Lung (tissue), 12 donors: ENCODE data around the gene NDUFS2. TPM values are rescaled to one million over a fixed set of nuclear protein-coding genes. Genes with fewer than 3 reads are reported as not detected.

Source experiments
- ATAC-seq: fragments of 200-7000 bp; cut with Tn5 transposase; one replicate; pipeline ENCODE4 v1.9.1; 2020; ENCODE audit warnings: moderate number of reproducible peaks; ENCODE audit not compliant: insufficient read depth, low FRiP score
- DNase-seq, 3 donors: peaks; one replicate each; pipeline ENCODE4 v3.0.0-alpha.2; 2013 to 2017
- H3K27ac ChIP-seq, 2 donors: one replicate each; pipeline ENCODE4 v1.5.1; 2013; ENCODE audit warnings: mild to moderate bottlenecking in 2 of 2, moderate library complexity in 2 of 2, control low read depth in 1 of 2, inconsistent platforms in 1 of 2, low read depth in 1 of 2, low read length in 1 of 2
- H3K27me3 ChIP-seq, 3 donors: one replicate each; pipeline ENCODE4 v1.5.1; 2013; ENCODE audit warnings: low read length in 2 of 3; ENCODE audit not compliant: control insufficient read depth in 3 of 3, insufficient read depth in 3 of 3
- H3K36me3 ChIP-seq, 4 donors: one replicate each; pipeline ENCODE4 v1.5.1; 2013; ENCODE audit warnings: low read length in 4 of 4, mild to moderate bottlenecking in 1 of 4, moderate library complexity in 1 of 4; ENCODE audit not compliant: control insufficient read depth in 4 of 4, insufficient read depth in 4 of 4
- H3K4me1 ChIP-seq, 5 donors: one replicate each; pipeline ENCODE4 v1.5.1; 2013; ENCODE audit warnings: low read length in 5 of 5, mild to moderate bottlenecking in 2 of 5, moderate library complexity in 1 of 5; ENCODE audit not compliant: control insufficient read depth in 5 of 5, insufficient read depth in 5 of 5
- H3K4me3 ChIP-seq: one replicate; pipeline ENCODE4 v1.5.1; 2013; ENCODE audit warnings: mild to moderate bottlenecking, control low read depth, moderate library complexity
- H3K9ac ChIP-seq, 2 donors: one replicate each; pipeline ENCODE4 v1.5.1; 2013; ENCODE audit warnings: low read length in 2 of 2, control low read depth in 1 of 2; ENCODE audit not compliant: insufficient read depth in 1 of 2
- H3K9me3 ChIP-seq, 4 donors: one replicate each; pipeline ENCODE4 v1.5.1; 2013; ENCODE audit warnings: low read length in 3 of 4, mild to moderate bottlenecking in 1 of 4, moderate library complexity in 1 of 4; ENCODE audit not compliant: control insufficient read depth in 4 of 4, insufficient read depth in 3 of 4
- CTCF ChIP-seq: IDR thresholded peaks from 2 replicates; pipeline ENCODE4 v1.5.1; 2012; ENCODE audit warnings: mild to moderate bottlenecking; ENCODE audit errors: control extremely low read depth, extremely low read depth
- WGBS, 2 donors: extraction: QIAGEN DNeasy Blood & Tissue Kit; methylation state at CpG; one replicate each; pipeline ENCODE4 v1.1.7; 2013; 5-methylcytosine and 5-hydroxymethylcytosine counted together
- polyA plus RNA-seq, 2 donors: library from polyadenylated mRNA; stranded (reverse); fragments of 200-250 nt; gene quantifications; one replicate each; pipeline ENCODE4 v1.2.1, GENCODE V29; 2013
- total RNA-seq, 2 donors: library from RNA; depleted of rRNA in 1 of 2; stranded (reverse); fragments of >200 nt in 1 of 2; gene quantifications; one replicate each; pipeline ENCODE4 v1.2.1, GENCODE V29; 2014 to 2021
- donor health status: control.
- donor health status: control.
- donor health status: Bipolar disorder and iron deficiency.
- donor health status: healthy.
- donor health status: DM: yes; HTN: yes; CAD: no.

The NDUFS2 gene
- total and polyA plus RNA-seq, 4 donors, result 40.2 to 104 (median 88.1) TPM

GRCh38 chr1:161260376-161261260 lies 58.5 kb downstream of the NDUFS2 start:
- H3K4me1 ChIP-seq, result peaks cover 0 to 5% (median 0%) of the 10 kb centered on the region in 5 donors
- 48 to 65% methylated on average over 9 of the region's 9 CpGs for WGBS, 2 donors
- no peak overlapping the region for H3K4me3 ChIP-seq
- DNase-seq (no peak), ATAC-seq (no peak)
- H3K27ac ChIP-seq, result no peak overlapping the region
- H3K27me3 ChIP-seq, result peaks cover 0 to 23% (median 21%) of the 10 kb centered on the region in 3 donors
- H3K9me3 ChIP-seq, result peaks cover 0 to 10% (median 2%) of the 10 kb centered on the region in 4 donors
- H3K9ac ChIP-seq, result no peak overlapping the region
- no peak for TF ChIP-seq CTCF
- H3K36me3 ChIP-seq, result no peaks in the 10 kb centered on the region

- Histone ChIP-seq H3K9me3 (peaks cover 0 to 10% (median 2%) of the 10 kb centered on the region in 4 donors), H3K27me3 (peaks cover 0 to 23% (median 21%) of the 10 kb centered on the region in 3 donors), H3K36me3 (no peaks in the 10 kb centered on the region), H3K4me1 (peaks cover 0 to 5% (median 0%) of the 10 kb centered on the region in 5 donors), H3K9ac (no peak overlapping the region), H3K4me3 (no peak overlapping the region), H3K27ac (no peak overlapping the region)
- no peak for DNase-seq
- TF ChIP-seq CTCF, result no peak
- ATAC-seq, result no peak
- 79 to 87% methylated on average over 12 of the region's 12 CpGs for WGBS, 2 donors
These were observed 59.4 kb downstream of the NDUFS2 start for GRCh38 chr1:161261261-161262235.

Other genes with a start within 250 kb of the NDUFS2 start
- 10 to 100 TPM in 1 of 2 donors, 1 to 10 TPM in 1; 1.6 to 13.8 TPM for gene ITLN2, start 247.6 kb upstream of the NDUFS2 start, total RNA-seq
- gene ITLN2, start 247.6 kb upstream of the NDUFS2 start, polyA plus RNA-seq, result 10 to 100 TPM in 1 of 2 donors, 1 to 10 TPM in 1; 9.0 to 23.7 TPM
- 100 to 1,000 TPM; 174 to 201 TPM for gene F11R, start 181.2 kb upstream of the NDUFS2 start, total RNA-seq
- 100 to 1,000 TPM in 1 of 2 donors, 10 to 100 TPM in 1; 91.7 to 107 TPM for gene F11R, start 181.2 kb upstream of the NDUFS2 start, polyA plus RNA-seq
- gene TSTD1, start 163.4 kb upstream of the NDUFS2 start, total RNA-seq, result 10 to 100 TPM; 43.2 to 67.9 TPM
- 100 to 1,000 TPM in 1 of 2 donors, 10 to 100 TPM in 1; 77.8 to 187 TPM for gene TSTD1, start 163.4 kb upstream of the NDUFS2 start, polyA plus RNA-seq
- 10 to 100 TPM; 67.5 to 70.0 TPM for gene USF1, start 156.4 kb upstream of the NDUFS2 start, total RNA-seq
- gene USF1, start 156.4 kb upstream of the NDUFS2 start, polyA plus RNA-seq, result 10 to 100 TPM; 77.0 to 95.1 TPM
- 10 to 100 TPM; 10.5 to 49.5 TPM for gene ARHGAP30, start 132.5 kb upstream of the NDUFS2 start, total RNA-seq
- gene ARHGAP30, start 132.5 kb upstream of the NDUFS2 start, polyA plus RNA-seq, result 10 to 100 TPM; 18.1 to 66.3 TPM
- 10 to 100 TPM; 11.7 to 12.5 TPM for gene NECTIN4, start 112.8 kb upstream of the NDUFS2 start, total RNA-seq
- 1 to 10 TPM; 6.2 to 8.1 TPM for gene NECTIN4, start 112.8 kb upstream of the NDUFS2 start, polyA plus RNA-seq
- gene KLHDC9, start 104.0 kb upstream of the NDUFS2 start, total RNA-seq, result 10 to 100 TPM in 1 of 2 donors, 1 to 10 TPM in 1; 7.1 to 13.0 TPM
- 1 to 10 TPM; 5.8 to 8.6 TPM for gene KLHDC9, start 104.0 kb upstream of the NDUFS2 start, polyA plus RNA-seq
- gene PFDN2, start 84.3 kb upstream of the NDUFS2 start, total RNA-seq, result 10 to 100 TPM; 21.5 to 46.7 TPM
- gene PFDN2, start 84.3 kb upstream of the NDUFS2 start, polyA plus RNA-seq, result 100 to 1,000 TPM; 140 to 324 TPM
- gene NIT1, start 84.3 kb upstream of the NDUFS2 start, total RNA-seq, result 10 to 100 TPM; 35.6 to 40.4 TPM
- 10 to 100 TPM; 26.9 to 40.3 TPM for gene NIT1, start 84.3 kb upstream of the NDUFS2 start, polyA plus RNA-seq
- 10 to 100 TPM; 25.0 to 38.8 TPM for gene DEDD, start 69.7 kb upstream of the NDUFS2 start, total RNA-seq
- 10 to 100 TPM; 19.4 to 36.8 TPM for gene DEDD, start 69.7 kb upstream of the NDUFS2 start, polyA plus RNA-seq
- gene UFC1, start 48.4 kb upstream of the NDUFS2 start, total RNA-seq, result 100 to 1,000 TPM in 1 of 2 donors, 10 to 100 TPM in 1; 99.6 to 101 TPM
- 100 to 1,000 TPM; 122 to 149 TPM for gene UFC1, start 48.4 kb upstream of the NDUFS2 start, polyA plus RNA-seq
- gene USP21, start 42.9 kb upstream of the NDUFS2 start, total RNA-seq, result 10 to 100 TPM; 22.6 to 28.6 TPM
- 10 to 100 TPM; 18.2 to 19.9 TPM for gene USP21, start 42.9 kb upstream of the NDUFS2 start, polyA plus RNA-seq
- 10 to 100 TPM; 33.1 to 34.1 TPM for gene PPOX, start 35.9 kb upstream of the NDUFS2 start, total RNA-seq
- 10 to 100 TPM; 14.8 to 33.0 TPM for gene PPOX, start 35.9 kb upstream of the NDUFS2 start, polyA plus RNA-seq
- gene B4GALT3, start 24.9 kb upstream of the NDUFS2 start, total RNA-seq, result 10 to 100 TPM; 28.0 to 34.2 TPM
- 10 to 100 TPM; 25.7 to 34.6 TPM for gene B4GALT3, start 24.9 kb upstream of the NDUFS2 start, polyA plus RNA-seq
- gene ADAMTS4, start 3.3 kb upstream of the NDUFS2 start, total RNA-seq, result 10 to 100 TPM in 1 of 2 donors, 1 to 10 TPM in 1; 2.3 to 18.8 TPM
- gene ADAMTS4, start 3.3 kb upstream of the NDUFS2 start, polyA plus RNA-seq, result 10 to 100 TPM in 1 of 2 donors, 1 to 10 TPM in 1; 7.2 to 22.3 TPM
- gene FCER1G, start 12.9 kb downstream of the NDUFS2 start, total RNA-seq, result 100 to 1,000 TPM in 1 of 2 donors, 10 to 100 TPM in 1; 41.6 to 169 TPM
- 1,000 to 10,000 TPM in 1 of 2 donors, 100 to 1,000 TPM in 1; 275 to 1,998 TPM for gene FCER1G, start 12.9 kb downstream of the NDUFS2 start, polyA plus RNA-seq
- gene APOA2, start 21.3 kb downstream of the NDUFS2 start, total RNA-seq, result 1 to 10 TPM in 1 of 2 donors, not detected in 1; 2.3 TPM
- 1 to 10 TPM in 1 of 2 donors, not detected in 1; 1.4 TPM for gene APOA2, start 21.3 kb downstream of the NDUFS2 start, polyA plus RNA-seq
- 10 to 100 TPM in 1 of 2 donors, 1 to 10 TPM in 1; 4.9 to 13.0 TPM for gene TOMM40L, start 23.7 kb downstream of the NDUFS2 start, total RNA-seq
- 10 to 100 TPM in 1 of 2 donors, 1 to 10 TPM in 1; 6.8 to 11.1 TPM for gene TOMM40L, start 23.7 kb downstream of the NDUFS2 start, polyA plus RNA-seq
- not detected for gene NR1I3, start 35.8 kb downstream of the NDUFS2 start, total RNA-seq
- under 1 TPM in 1 of 2 donors, not detected in 1; 0.17 TPM for gene NR1I3, start 35.8 kb downstream of the NDUFS2 start, polyA plus RNA-seq
- 1 to 10 TPM; 3.6 to 5.8 TPM for gene PCP4L1, start 56.4 kb downstream of the NDUFS2 start, total RNA-seq
- 1 to 10 TPM; 6.9 to 9.3 TPM for gene PCP4L1, start 56.4 kb downstream of the NDUFS2 start, polyA plus RNA-seq
- 1 to 10 TPM; 3.6 to 5.1 TPM for gene MPZ, start 107.6 kb downstream of the NDUFS2 start, total RNA-seq
- 1 to 10 TPM; 2.0 to 3.7 TPM for gene MPZ, start 107.6 kb downstream of the NDUFS2 start, polyA plus RNA-seq
- gene SDHC, start 112.0 kb downstream of the NDUFS2 start, total RNA-seq, result 100 to 1,000 TPM in 1 of 2 donors, 10 to 100 TPM in 1; 87.1 to 173 TPM
- 100 to 1,000 TPM in 1 of 2 donors, 10 to 100 TPM in 1; 52.5 to 204 TPM for gene SDHC, start 112.0 kb downstream of the NDUFS2 start, polyA plus RNA-seq
- 10 to 100 TPM in 1 of 2 donors, 1 to 10 TPM in 1; 6.5 to 25.1 TPM for gene CFAP126, start 165.5 kb downstream of the NDUFS2 start, total RNA-seq
- 10 to 100 TPM; 21.2 to 23.9 TPM for gene CFAP126, start 165.5 kb downstream of the NDUFS2 start, polyA plus RNA-seq